Neural progenitor cell (in vitro differentiated cells): Measurements from ENCODE around the gene GLP1R.

Experiments
- EZH2 ChIP-seq: fragments of 200-600 bp; sonication (generic); IDR thresholded peaks from 2 replicates; pipeline ENCODE4 v1.6.1; 2017; ENCODE audit warnings: antibody characterized with exemption, mild to moderate bottlenecking, moderate library complexity
- EZH2phosphoT487 ChIP-seq: fragments of 200-600 bp; sonication (generic); IDR thresholded peaks from 2 replicates; pipeline ENCODE4 v1.6.1; 2017; ENCODE audit warnings: antibody characterized with exemption
- TF ChIP-seq, protein P1 (sequence below): fragments of 200-600 bp; sonication (generic); IDR thresholded peaks from 2 replicates; pipeline ENCODE4 v1.5.1; 2017; ENCODE audit warnings: antibody characterized with exemption, mild to moderate bottlenecking

DNA sequence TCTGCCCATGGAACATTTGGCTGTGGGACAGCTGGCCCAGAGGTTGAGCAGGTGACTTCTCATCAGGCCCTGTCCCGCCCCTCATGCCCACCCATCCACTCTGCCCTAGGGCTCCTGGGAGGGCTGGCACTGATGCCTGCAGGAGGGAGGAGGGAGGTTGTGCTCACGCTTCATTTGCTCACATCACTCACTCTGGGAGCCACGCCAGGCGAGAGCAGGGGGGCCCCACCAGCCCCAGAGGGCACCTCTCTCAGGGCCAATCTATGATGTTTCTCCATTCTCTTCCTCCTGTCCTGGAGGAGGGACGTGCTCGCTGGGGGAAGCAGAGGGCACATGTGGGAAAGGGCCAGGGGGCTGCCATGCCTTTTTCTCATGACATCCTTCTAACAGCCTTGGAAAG, 10.9 kb upstream of the GLP1R start:
- TF ChIP-seq, protein P1, sequence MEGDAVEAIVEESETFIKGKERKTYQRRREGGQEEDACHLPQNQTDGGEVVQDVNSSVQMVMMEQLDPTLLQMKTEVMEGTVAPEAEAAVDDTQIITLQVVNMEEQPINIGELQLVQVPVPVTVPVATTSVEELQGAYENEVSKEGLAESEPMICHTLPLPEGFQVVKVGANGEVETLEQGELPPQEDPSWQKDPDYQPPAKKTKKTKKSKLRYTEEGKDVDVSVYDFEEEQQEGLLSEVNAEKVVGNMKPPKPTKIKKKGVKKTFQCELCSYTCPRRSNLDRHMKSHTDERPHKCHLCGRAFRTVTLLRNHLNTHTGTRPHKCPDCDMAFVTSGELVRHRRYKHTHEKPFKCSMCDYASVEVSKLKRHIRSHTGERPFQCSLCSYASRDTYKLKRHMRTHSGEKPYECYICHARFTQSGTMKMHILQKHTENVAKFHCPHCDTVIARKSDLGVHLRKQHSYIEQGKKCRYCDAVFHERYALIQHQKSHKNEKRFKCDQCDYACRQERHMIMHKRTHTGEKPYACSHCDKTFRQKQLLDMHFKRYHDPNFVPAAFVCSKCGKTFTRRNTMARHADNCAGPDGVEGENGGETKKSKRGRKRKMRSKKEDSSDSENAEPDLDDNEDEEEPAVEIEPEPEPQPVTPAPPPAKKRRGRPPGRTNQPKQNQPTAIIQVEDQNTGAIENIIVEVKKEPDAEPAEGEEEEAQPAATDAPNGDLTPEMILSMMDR: no peak
- TF ChIP-seq EZH2 (no peak), EZH2phosphoT487 (no peak)
